OCI-M2 (cell line): ENCODE data around the gene ZFYVE26.

ENCODE experiments used
- DNase-seq: peaks from one replicate; lab custom pipeline; 2025; ENCODE audit not compliant: unreplicated experiment; lab: John Stamatoyannopoulos, UW

Gene ZFYVE26

GRCh38 chr14:67817750-67818438 lies 1.5 kb upstream of the ZFYVE26 start:
- no peak for DNase-seq

- no peak for DNase-seq
Measured at GRCh38 chr14:67815573-67816225, 691 bp downstream of the ZFYVE26 start.

- no peak for DNase-seq
Measured at GRCh38 chr14:67814821-67815220, 1.6 kb downstream of the ZFYVE26 start.

GRCh38 chr14:67806246-67806645 lies 10.1 kb downstream of the ZFYVE26 start:
- no peak for DNase-seq

GRCh38 chr14:67800743-67801142 lies 15.6 kb downstream of the ZFYVE26 start:
- DNase-seq = no peak

- DNase-seq = no peak
Measured at GRCh38 chr14:67798731-67799130, 17.7 kb downstream of the ZFYVE26 start.

- DNase-seq = no peak
Measured at GRCh38 chr14:67787673-67788072, 28.7 kb downstream of the ZFYVE26 start.

GRCh38 chr14:67785270-67786109 lies 30.9 kb downstream of the ZFYVE26 start:
- no peak for DNase-seq

GRCh38 chr14:67784244-67784823 lies 32.1 kb downstream of the ZFYVE26 start:
- DNase-seq = no peak

- DNase-seq = no peak
Measured at GRCh38 chr14:67782090-67782489, 34.3 kb downstream of the ZFYVE26 start.

- no peak for DNase-seq
Measured at GRCh38 chr14:67778792-67779191, 37.6 kb downstream of the ZFYVE26 start.

- no peak for DNase-seq
Measured at GRCh38 chr14:67776653-67777322, 39.6 kb downstream of the ZFYVE26 start.

- no peak for DNase-seq
Measured at GRCh38 chr14:67773844-67774377, 42.5 kb downstream of the ZFYVE26 start.

- DNase-seq = no peak
Measured at GRCh38 chr14:67768219-67768618, 48.2 kb downstream of the ZFYVE26 start.

GRCh38 chr14:67766035-67766680 lies 50.2 kb downstream of the ZFYVE26 start:
- no peak for DNase-seq

- no peak for DNase-seq
Measured at GRCh38 chr14:67765192-67765834, 51.1 kb downstream of the ZFYVE26 start.

- no peak for DNase-seq
Measured at GRCh38 chr14:67764496-67764895, 51.9 kb downstream of the ZFYVE26 start.

- DNase-seq = no peak
Measured at GRCh38 chr14:67763158-67763822, 53.1 kb downstream of the ZFYVE26 start.

- DNase-seq = no peak
Measured at GRCh38 chr14:67762051-67762450, 54.3 kb downstream of the ZFYVE26 start.
